ENCODE data around the gene ZNF525.
A peak's percentile ranks its signal among the peaks of the same experiment; 100 is the strongest.
"Not testable (repeated sequence)": the region's sequence is repeated elsewhere in the genome, so short reads cannot be mapped to it uniquely, and the experiment has no call there.

Gene ZNF525

DNA sequence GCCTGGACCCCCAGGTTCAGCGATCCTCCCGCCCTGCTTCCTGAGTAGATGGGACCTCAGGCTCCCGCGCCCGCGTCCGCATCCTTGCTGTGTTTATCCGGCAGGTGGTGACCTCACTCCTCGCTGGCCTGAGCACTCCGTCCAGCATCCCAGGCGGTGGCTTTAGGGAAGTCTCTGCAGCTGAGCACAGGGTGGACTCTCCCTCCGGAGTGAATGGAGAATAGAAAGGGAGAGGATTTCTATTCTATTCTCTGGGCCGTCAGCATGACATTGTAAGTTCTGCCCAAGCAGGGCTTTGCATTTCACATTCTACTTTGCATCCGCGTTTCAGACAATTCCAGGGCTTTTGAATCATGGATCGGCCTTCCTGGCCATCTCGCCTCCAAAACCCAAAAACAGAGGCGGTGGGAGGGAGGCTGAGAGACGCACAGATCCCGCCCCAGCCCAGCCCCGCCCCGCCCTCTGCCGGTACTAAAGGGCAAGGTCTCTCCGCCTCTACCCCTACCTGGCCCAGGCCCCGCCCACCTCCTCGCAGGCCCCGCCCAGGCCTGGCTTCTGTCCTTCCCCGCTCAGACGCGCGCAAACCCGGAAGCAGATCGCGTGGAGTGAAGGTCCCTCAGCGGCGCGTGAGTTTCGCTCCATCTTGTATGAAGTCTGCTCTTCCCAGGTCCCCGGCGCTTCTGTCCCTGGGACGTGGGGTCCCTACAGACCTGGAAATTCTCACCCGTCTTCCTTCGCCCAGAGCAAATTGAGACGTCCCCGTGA is at the start of gene ZNF525:
Gene ZNF525 (plus strand): TSS at position 572 of the 765 bp plus-strand sequence. CDS start 6,577 bp downstream, outside the sequence.
- peaks cover 0 to 3% of the 10 kb centered on the region in 2 donors for H3K4me1 ChIP-seq (ENCODE audit: control insufficient read depth in 1 of 2, insufficient read depth in 2 of 2, low read length in 2 of 2)
- peak within 1 kb of the TSS; percentile 84 to 89 for H3K4me3 ChIP-seq (ENCODE audit: low read depth in 1 of 2, low read length in 2 of 2)
- no peaks in the 10 kb centered on the region for H3K9me3 ChIP-seq (ENCODE audit: control insufficient read depth in 1 of 2, low read length in 2 of 2)
- H3K27ac ChIP-seq (ENCODE audit: low read length) = peak within 1 kb of the TSS; percentile 45
- no peaks in the 10 kb centered on the region for H3K27me3 ChIP-seq (ENCODE audit: low read depth, low read length)
- H3K36me3 ChIP-seq (ENCODE audit: control insufficient read depth in 1 of 2, insufficient read depth in 2 of 2, low read length in 2 of 2) = no peaks in the 10 kb centered on the region

DNA sequence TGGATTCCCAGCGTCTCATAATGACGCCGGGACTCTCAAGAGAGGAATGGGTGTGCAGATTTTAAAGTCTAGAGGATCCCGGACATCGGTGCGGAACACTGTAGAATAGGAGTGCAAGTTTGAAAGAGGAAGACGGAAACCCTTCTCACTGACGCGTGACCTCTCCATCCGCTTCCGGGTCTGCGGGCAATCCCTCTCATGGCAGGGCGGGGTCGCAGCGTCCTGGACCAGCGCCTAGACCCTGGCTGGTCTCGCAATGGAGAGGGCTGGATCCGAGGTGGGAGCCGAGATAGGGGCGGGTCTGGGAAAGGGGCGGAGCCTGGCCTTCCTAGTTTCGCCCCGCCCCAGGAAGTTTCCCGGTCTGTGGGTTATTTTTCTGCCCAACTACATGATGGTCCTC is 36.5 kb upstream of the ZNF525 start:
- Histone ChIP-seq H3K27me3 (ENCODE audit: low read depth, low read length) (no peaks in the 10 kb centered on the region), H3K9me3 (ENCODE audit: control insufficient read depth in 1 of 2, low read length in 2 of 2) (peaks cover 4 to 7% of the 10 kb centered on the region in 2 donors), H3K27ac (ENCODE audit: low read length) (no peak overlapping the region), H3K36me3 (ENCODE audit: control insufficient read depth in 1 of 2, insufficient read depth in 2 of 2, low read length in 2 of 2) (no peaks in the 10 kb centered on the region), H3K4me1 (ENCODE audit: control insufficient read depth in 1 of 2, insufficient read depth in 2 of 2, low read length in 2 of 2) (no peaks in the 10 kb centered on the region), H3K4me3 (ENCODE audit: low read depth in 1 of 2, low read length in 2 of 2) (peak overlapping the region; percentile 29 to 42)

DNA sequence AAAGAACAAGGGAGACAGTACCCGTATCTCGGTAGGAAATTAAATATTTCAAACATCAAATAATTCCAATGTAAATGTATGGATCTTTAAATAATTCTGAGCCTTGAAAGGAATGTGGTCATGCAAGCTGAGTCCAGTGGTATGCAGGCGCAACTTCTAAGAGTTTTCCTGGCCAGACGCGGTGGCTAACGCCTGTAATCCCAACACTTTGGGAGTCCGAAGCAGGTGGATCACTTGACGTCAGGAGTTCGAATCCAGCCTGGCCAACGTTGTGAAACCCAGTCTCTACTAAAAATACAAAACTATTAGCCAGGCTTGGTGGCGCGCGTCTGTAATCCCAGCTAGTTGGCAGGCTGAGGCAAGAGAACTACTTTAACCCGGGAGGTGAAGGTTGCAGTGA is 33.0 kb upstream of the ZNF525 start:
- no peaks in the 10 kb centered on the region for H3K27me3 ChIP-seq (ENCODE audit: low read depth, low read length)
- H3K27ac ChIP-seq (ENCODE audit: low read length) = no peak overlapping the region
- peak overlapping the region in 1 of 2 donors; percentile 75 for H3K4me3 ChIP-seq (ENCODE audit: low read depth in 1 of 2, low read length in 2 of 2)
- H3K36me3 ChIP-seq (ENCODE audit: control insufficient read depth in 1 of 2, insufficient read depth in 2 of 2, low read length in 2 of 2) = no peaks in the 10 kb centered on the region
- H3K4me1 ChIP-seq (ENCODE audit: control insufficient read depth in 1 of 2, insufficient read depth in 2 of 2, low read length in 2 of 2) = peaks cover 0 to 4% of the 10 kb centered on the region in 2 donors
- H3K9me3 ChIP-seq (ENCODE audit: control insufficient read depth in 1 of 2, low read length in 2 of 2) = no peaks in the 10 kb centered on the region

DNA sequence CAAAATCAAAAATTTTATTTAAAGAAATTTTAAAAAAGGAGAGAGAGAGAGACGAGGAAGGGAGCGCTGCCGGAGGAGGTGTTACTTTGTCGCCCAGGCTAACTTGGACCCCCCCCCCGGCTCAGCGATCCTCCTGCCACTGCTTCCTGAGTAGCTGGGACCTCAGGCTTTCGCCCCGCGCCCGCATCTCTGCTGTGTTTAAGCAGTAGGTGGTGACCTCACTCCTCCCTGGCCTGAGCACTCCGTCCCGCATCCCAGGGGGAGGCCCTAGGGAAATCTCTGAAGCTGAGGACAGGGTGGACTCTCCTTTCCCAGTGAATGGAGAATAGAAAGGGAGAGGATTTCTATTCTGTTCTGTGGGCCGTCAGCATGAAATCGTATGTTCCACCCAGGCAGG is 32.4 kb upstream of the ZNF525 start:
- no peak overlapping the region for H3K27ac ChIP-seq (ENCODE audit: low read length)
- no peaks in the 10 kb centered on the region for H3K27me3 ChIP-seq (ENCODE audit: low read depth, low read length)
- H3K36me3 ChIP-seq (ENCODE audit: control insufficient read depth in 1 of 2, insufficient read depth in 2 of 2, low read length in 2 of 2) = peaks cover 0 to 5% of the 10 kb centered on the region in 2 donors
- no peaks in the 10 kb centered on the region for H3K9me3 ChIP-seq (ENCODE audit: control insufficient read depth in 1 of 2, low read length in 2 of 2)
- peak overlapping the region; percentile 75 to 91 for H3K4me3 ChIP-seq (ENCODE audit: low read depth in 1 of 2, low read length in 2 of 2)
- peaks cover 0 to 4% of the 10 kb centered on the region in 2 donors for H3K4me1 ChIP-seq (ENCODE audit: control insufficient read depth in 1 of 2, insufficient read depth in 2 of 2, low read length in 2 of 2)

DNA sequence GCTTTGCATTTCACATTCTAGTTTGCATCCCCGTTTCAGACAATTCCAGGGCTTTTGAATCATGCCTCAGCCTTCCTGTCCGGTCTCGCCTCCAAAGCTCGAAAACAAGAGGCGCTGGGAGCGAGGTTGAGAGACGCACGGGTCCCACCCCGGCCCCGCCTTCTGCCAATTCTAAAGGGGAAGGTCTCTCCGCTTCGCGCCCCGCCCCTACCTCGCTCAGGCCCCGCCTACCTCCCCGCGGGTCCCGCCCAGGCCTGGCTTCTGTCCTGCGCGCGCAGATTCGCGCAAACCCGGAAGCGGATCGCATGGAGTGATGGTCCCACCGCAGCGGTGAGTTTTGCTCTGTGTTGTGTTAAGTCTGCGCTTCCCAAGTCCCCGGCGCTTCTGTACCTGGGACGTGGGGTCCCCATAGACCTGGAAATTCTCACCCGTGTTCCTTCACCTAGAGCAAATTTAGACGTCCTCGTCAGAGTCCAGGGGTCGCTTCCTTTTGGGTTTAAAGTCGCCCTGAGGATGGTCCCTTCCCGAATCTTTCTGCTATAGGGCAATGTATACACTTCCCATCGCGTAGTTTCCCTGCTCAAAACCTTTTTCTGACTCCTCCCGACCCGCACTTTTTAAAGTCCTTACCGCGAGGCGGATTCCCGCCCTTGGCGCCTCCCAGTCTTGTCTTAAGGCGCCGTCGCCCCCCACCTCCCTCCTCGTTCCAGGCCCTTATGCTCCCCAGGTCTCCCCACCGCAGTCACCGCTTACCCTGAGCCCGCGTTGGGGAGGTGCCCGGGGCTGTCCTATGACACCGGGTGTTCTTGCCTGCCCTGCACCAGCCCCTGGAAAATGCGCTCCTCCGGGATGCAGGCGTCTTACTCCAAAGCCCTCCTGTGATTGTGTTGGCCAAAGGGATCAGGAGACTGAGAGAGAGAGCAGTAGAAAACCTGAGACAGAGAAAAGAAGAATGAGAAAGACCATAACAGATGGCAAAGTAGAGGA is 31.7 kb upstream of the ZNF525 start, which contains the start of gene ZNF845:
Gene ZNF845 (plus strand): TSS at position 287 of the 987 bp plus-strand sequence. CDS start 7,559 bp downstream, outside the sequence.
- peaks cover 0 to 12% of the 10 kb centered on the region in 2 donors for H3K36me3 ChIP-seq (ENCODE audit: control insufficient read depth in 1 of 2, insufficient read depth in 2 of 2, low read length in 2 of 2)
- no peaks in the 10 kb centered on the region for H3K27me3 ChIP-seq (ENCODE audit: low read depth, low read length)
- no peaks in the 10 kb centered on the region for H3K9me3 ChIP-seq (ENCODE audit: control insufficient read depth in 1 of 2, low read length in 2 of 2)
- H3K4me1 ChIP-seq (ENCODE audit: control insufficient read depth in 1 of 2, insufficient read depth in 2 of 2, low read length in 2 of 2) = peaks cover 0 to 4% of the 10 kb centered on the region in 2 donors
- peak within 1 kb of the TSS; percentile 56 for H3K27ac ChIP-seq (ENCODE audit: low read length)
- peak within 1 kb of the TSS; percentile 75 to 91 for H3K4me3 ChIP-seq (ENCODE audit: low read depth in 1 of 2, low read length in 2 of 2)

DNA sequence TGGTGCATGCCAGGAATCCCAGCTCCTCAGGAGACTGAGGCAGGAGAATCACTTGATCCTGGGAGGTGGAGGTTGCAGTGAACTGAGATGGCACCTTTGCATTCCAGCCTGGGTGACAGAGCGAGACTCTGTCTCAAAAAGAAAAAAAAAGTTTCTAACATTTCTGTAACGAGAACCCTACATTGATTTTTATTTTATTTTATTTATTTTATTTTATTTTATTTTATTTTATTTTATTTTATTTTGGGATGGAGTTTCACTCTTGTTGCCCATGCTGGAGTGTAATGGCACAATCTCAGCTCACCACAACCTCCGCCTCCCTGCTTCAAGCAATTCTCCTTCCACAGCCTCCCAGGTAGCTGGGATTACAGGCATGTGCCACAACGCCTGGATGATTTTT is 21.1 kb upstream of the ZNF525 start:
- Histone ChIP-seq H3K9me3 (ENCODE audit: control insufficient read depth in 1 of 2, low read length in 2 of 2) (peaks cover 0 to 32% of the 10 kb centered on the region in 2 donors), H3K36me3 (ENCODE audit: control insufficient read depth in 1 of 2, insufficient read depth in 2 of 2, low read length in 2 of 2) (peaks cover 13 to 96% of the 10 kb centered on the region in 2 donors)
- H3K27me3 ChIP-seq (ENCODE audit: low read depth, low read length); H3K4me3 ChIP-seq (ENCODE audit: low read depth in 1 of 2, low read length in 2 of 2); H3K4me1 ChIP-seq (ENCODE audit: control insufficient read depth in 1 of 2, insufficient read depth in 2 of 2, low read length in 2 of 2); H3K27ac ChIP-seq (ENCODE audit: low read length): not testable (repeated sequence)

DNA sequence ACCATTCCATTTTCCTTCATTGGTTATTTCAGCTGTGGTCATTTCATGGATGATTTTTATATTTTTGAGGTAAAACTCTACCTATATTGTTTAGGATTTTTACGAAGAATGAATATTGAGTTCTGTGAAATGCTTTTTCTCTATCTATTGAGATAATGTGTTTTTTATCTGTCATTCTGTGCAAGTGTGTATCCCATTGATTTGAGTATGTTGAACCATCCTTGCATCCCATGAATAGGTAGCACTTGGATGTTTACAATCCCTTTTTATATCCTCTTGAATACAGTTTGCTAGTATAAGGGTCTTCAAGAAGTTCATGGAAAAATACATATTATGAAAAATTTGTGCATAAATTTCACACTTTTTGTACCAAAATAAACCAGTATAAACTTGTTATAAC is 9.8 kb upstream of the ZNF525 start:
- Histone ChIP-seq H3K9me3 (ENCODE audit: control insufficient read depth in 1 of 2, low read length in 2 of 2) (peaks cover 30 to 73% of the 10 kb centered on the region in 2 donors), H3K36me3 (ENCODE audit: control insufficient read depth in 1 of 2, insufficient read depth in 2 of 2, low read length in 2 of 2) (peaks cover 11 to 29% of the 10 kb centered on the region in 2 donors), H3K4me1 (ENCODE audit: control insufficient read depth in 1 of 2, insufficient read depth in 2 of 2, low read length in 2 of 2) (no peaks in the 10 kb centered on the region), H3K4me3 (ENCODE audit: low read depth in 1 of 2, low read length in 2 of 2) (peak overlapping the region in 1 of 2 donors; percentile 36), H3K27me3 (ENCODE audit: low read depth, low read length) (no peaks in the 10 kb centered on the region), H3K27ac (ENCODE audit: low read length) (no peak overlapping the region)

DNA sequence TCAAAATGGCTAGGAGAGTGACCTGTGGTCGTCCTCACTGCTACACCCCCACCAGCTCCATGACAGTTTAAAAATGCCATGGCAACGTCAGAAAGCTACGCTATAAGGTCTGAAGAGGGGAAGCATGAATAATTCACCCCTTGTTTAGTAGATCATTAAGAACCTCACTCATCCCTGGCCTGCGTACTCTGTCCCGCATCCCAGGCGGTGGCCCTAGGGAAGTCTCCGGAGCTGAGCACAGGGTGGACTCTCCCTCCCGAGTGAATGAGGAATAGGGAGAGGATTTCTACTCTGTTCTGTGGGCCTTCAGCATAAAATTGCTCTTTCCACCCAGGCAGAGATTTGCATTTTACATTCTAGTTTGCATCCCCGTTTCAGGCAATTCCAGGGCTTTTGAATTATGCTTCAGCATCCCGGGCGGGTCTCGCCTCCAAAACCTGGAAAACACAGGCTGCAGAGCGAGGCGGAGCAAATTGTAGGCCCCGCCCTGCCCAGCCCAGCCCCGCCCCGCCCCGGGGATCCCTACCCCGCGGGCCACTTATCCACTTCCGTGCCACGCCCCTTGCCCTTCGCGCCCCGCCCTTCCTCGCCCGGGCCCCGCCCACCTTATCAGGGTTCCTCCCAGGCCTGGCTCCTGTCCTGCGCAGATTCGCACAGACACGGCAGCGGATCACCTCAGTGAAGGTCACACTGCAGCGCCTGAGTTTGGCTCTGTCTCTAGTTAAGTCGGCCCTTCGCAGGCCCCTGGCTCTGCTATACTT is 7.5 kb upstream of the ZNF525 start:
- peaks cover 13 to 52% of the 10 kb centered on the region in 2 donors for H3K9me3 ChIP-seq (ENCODE audit: control insufficient read depth in 1 of 2, low read length in 2 of 2)
- no peaks in the 10 kb centered on the region for H3K4me1 ChIP-seq (ENCODE audit: control insufficient read depth in 1 of 2, insufficient read depth in 2 of 2, low read length in 2 of 2)

DNA sequence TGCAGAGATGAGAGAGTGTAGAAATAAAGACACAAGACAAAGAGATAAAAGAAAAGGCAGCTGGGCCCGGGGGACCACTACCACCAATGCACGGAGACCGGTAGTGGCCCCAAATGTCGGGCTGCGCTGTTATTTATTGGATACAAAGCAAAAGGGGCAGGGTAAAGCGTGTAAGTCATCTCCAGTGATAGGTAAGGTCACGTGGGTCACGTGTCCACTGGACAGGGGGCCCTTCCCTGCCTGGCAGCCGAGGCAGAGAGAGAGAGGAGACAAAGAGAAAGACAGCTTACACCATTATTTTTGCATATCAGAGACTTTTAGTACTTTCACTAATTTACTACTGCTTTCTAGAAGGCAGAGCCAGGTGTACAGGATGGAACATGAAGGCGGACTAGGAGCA is 5.4 kb upstream of the ZNF525 start:
- not testable (repeated sequence) for H3K4me1 ChIP-seq (ENCODE audit: control insufficient read depth in 1 of 2, insufficient read depth in 2 of 2, low read length in 2 of 2); H3K36me3 ChIP-seq (ENCODE audit: control insufficient read depth in 1 of 2, insufficient read depth in 2 of 2, low read length in 2 of 2); H3K27ac ChIP-seq (ENCODE audit: low read length); H3K4me3 ChIP-seq (ENCODE audit: low read depth in 1 of 2, low read length in 2 of 2); H3K27me3 ChIP-seq (ENCODE audit: low read depth, low read length)
- H3K9me3 ChIP-seq (ENCODE audit: control insufficient read depth in 1 of 2, low read length in 2 of 2) = peaks cover 13 to 32% of the 10 kb centered on the region in 2 donors

More for the DNA sequence above, 7.5 kb upstream of the ZNF525 start:
- no peak overlapping the region for H3K27ac ChIP-seq (ENCODE audit: low read length)
- peaks cover 0 to 7% of the 10 kb centered on the region in 2 donors for H3K36me3 ChIP-seq (ENCODE audit: control insufficient read depth in 1 of 2, insufficient read depth in 2 of 2, low read length in 2 of 2)
- no peaks in the 10 kb centered on the region for H3K27me3 ChIP-seq (ENCODE audit: low read depth, low read length)
- peak overlapping the region in 1 of 2 donors; percentile 11 for H3K4me3 ChIP-seq (ENCODE audit: low read depth in 1 of 2, low read length in 2 of 2)

DNA sequence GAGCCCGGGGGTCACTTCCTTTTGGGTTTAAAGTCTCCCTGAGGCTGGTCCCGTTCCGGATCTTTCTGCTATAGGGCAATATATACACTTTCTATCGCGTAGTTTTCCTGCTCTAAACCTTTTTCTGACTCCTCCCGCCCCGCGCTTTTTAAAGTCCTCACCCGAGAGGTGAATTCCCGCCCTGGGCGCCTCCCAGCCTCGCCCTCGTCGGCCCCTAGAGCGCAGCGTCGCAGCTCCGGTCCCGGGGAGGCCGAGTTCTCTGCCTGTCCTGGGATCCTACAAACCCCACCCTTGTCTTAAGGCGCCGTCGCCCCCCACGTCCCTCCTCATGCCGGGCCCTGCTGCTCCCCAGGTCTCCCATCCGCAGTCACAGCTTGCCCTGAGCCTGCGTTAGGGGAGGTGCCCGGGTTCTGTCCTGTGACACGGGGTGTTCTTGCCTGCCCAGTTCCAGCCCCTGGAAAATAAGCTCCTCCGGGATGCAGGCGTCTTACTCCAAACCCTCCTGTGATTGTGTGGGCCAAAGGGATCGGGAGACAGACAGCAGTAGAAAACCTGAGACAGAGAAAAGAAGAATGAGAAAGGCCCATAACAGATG is 491 bp downstream of the ZNF525 start:
- Histone ChIP-seq H3K9me3 (ENCODE audit: control insufficient read depth in 1 of 2, low read length in 2 of 2) (no peaks in the 10 kb centered on the region), H3K4me3 (ENCODE audit: low read depth in 1 of 2, low read length in 2 of 2) (peak overlapping the region; percentile 84 to 89), H3K27ac (ENCODE audit: low read length) (peak overlapping the region; percentile 45), H3K27me3 (ENCODE audit: low read depth, low read length) (no peaks in the 10 kb centered on the region), H3K4me1 (ENCODE audit: control insufficient read depth in 1 of 2, insufficient read depth in 2 of 2, low read length in 2 of 2) (peaks cover 0 to 3% of the 10 kb centered on the region in 2 donors), H3K36me3 (ENCODE audit: control insufficient read depth in 1 of 2, insufficient read depth in 2 of 2, low read length in 2 of 2) (no peaks in the 10 kb centered on the region)
